Mesendoderm (in vitro differentiated cells): ENCODE data around the gene DHX40.

Source experiments
- DNase-seq: peaks from one replicate; pipeline ENCODE4 v3.0.0; 2013
- H2AK5ac ChIP-seq: 2 replicates; pipeline ENCODE4 v1.6.1; 2013; ENCODE audit warnings: low read length, inconsistent platforms
- H2BK120ac ChIP-seq: 2 replicates; pipeline ENCODE4 v1.6.1; 2013; ENCODE audit warnings: low read depth, mild to moderate bottlenecking, low read length, moderate library complexity, mixed read lengths
- H2BK15ac ChIP-seq: replicated peaks from 2 replicates; pipeline ENCODE4 v1.6.1; 2013; ENCODE audit warnings: low read depth, mild to moderate bottlenecking, moderate library complexity
- H2BK5ac ChIP-seq: 2 replicates; pipeline ENCODE4 v1.6.1; 2013; ENCODE audit warnings: low read length, inconsistent platforms
- H3K18ac ChIP-seq: 2 replicates; pipeline ENCODE4 v1.6.1; 2013; ENCODE audit warnings: mild to moderate bottlenecking, low read length, mixed read lengths
- H3K23ac ChIP-seq: one replicate; pipeline ENCODE4 v1.6.1; 2013; ENCODE audit warnings: low read length
- H3K27ac ChIP-seq: 2 replicates; pipeline ENCODE4 v1.5.1; 2013; ENCODE audit warnings: low read depth, mild to moderate bottlenecking, inconsistent platforms, low read length, moderate library complexity
- H3K27me3 ChIP-seq: 2 replicates; pipeline ENCODE4 v1.6.1; 2013; ENCODE audit warnings: low read length, control low read depth, mild to moderate bottlenecking, inconsistent platforms; ENCODE audit not compliant: insufficient read depth, poor library complexity
- H3K36me3 ChIP-seq: 2 replicates; pipeline ENCODE4 v1.6.1; 2013; ENCODE audit warnings: low read length, inconsistent platforms; ENCODE audit not compliant: control insufficient read depth, insufficient read depth
- H3K4ac ChIP-seq: one replicate; pipeline ENCODE4 v1.6.1; 2013; ENCODE audit warnings: low read depth, mild to moderate bottlenecking, low read length, moderate library complexity
- H3K4me1 ChIP-seq: 2 replicates; pipeline ENCODE4 v1.6.1; 2013; ENCODE audit warnings: low read depth, low read length, inconsistent platforms; ENCODE audit not compliant: control insufficient read depth
- H3K4me2 ChIP-seq: 2 replicates; pipeline ENCODE4 v1.6.1; 2013; ENCODE audit warnings: low read length
- H3K4me3 ChIP-seq: 2 replicates; pipeline ENCODE4 v1.5.1; 2013; ENCODE audit warnings: mild to moderate bottlenecking, low read length
- H3K56ac ChIP-seq: one replicate; pipeline ENCODE4 v1.6.1; 2013; ENCODE audit warnings: low read length
- H3K79me1 ChIP-seq: 2 replicates; pipeline ENCODE4 v1.6.1; 2013; ENCODE audit warnings: low read length, inconsistent platforms
- H3K79me2 ChIP-seq: 2 replicates; pipeline ENCODE4 v1.6.1; 2013; ENCODE audit warnings: mild to moderate bottlenecking, low read length; ENCODE audit not compliant: control insufficient read depth, insufficient read depth
- H3K9ac ChIP-seq: 2 replicates; pipeline ENCODE4 v1.6.1; 2013; ENCODE audit warnings: low read length, inconsistent platforms
- H4K5ac ChIP-seq: one replicate; pipeline ENCODE4 v1.6.1; 2013; ENCODE audit warnings: low read length
- H4K8ac ChIP-seq: one replicate; pipeline ENCODE4 v1.6.1; 2013; ENCODE audit warnings: low read depth, mild to moderate bottlenecking, control low read depth, low read length, moderate library complexity
- WGBS: extraction: QIAGEN DNeasy Blood & Tissue Kit; methylation state at CpG from one replicate; pipeline ENCODE4 v1.1.7; 2013; ENCODE audit warnings: low lambda C conversion rate, missing lambda C conversion rate; ENCODE audit not compliant: insufficient coverage; ENCODE audit errors: extremely low coverage; 5-methylcytosine and 5-hydroxymethylcytosine counted together

Gene DHX40

GRCh38 chr17:59607061-59607460 lies 41.7 kb downstream of the DHX40 start:
- H3K27me3 ChIP-seq, result no peaks in the 10 kb centered on the region
- H2BK120ac ChIP-seq, result no peak overlapping the region
- H3K79me1 ChIP-seq, result no peaks in the 10 kb centered on the region
- WGBS, result no CpG with 5 or more reads among the region's 3 CpGs
- no peak overlapping the region for H2BK5ac ChIP-seq
- no peak overlapping the region for H3K4me3 ChIP-seq
- H2AK5ac ChIP-seq, result no peak overlapping the region
- no peak overlapping the region for H4K5ac ChIP-seq
- H3K79me2 ChIP-seq, result no peaks in the 10 kb centered on the region
- no peak overlapping the region for H3K4me2 ChIP-seq
- no peak overlapping the region for H4K8ac ChIP-seq
- no peak overlapping the region for H3K4ac ChIP-seq
- no peak overlapping the region for H2BK15ac ChIP-seq
- H3K9ac ChIP-seq, result no peak overlapping the region
- no peak overlapping the region for H3K27ac ChIP-seq
- no peaks in the 10 kb centered on the region for H3K4me1 ChIP-seq
- no peak overlapping the region for H3K56ac ChIP-seq
- no peak overlapping the region for H3K18ac ChIP-seq
- no peak for DNase-seq
- H3K36me3 ChIP-seq, result peaks cover 5% of the 10 kb centered on the region
- H3K23ac ChIP-seq, result no peak overlapping the region

- no peak overlapping the region for H2BK5ac ChIP-seq
- H3K36me3 ChIP-seq, result peaks cover 3% of the 10 kb centered on the region
- no peak overlapping the region for H3K18ac ChIP-seq
- no peak overlapping the region for H4K5ac ChIP-seq
- H4K8ac ChIP-seq, result no peak overlapping the region
- no peak overlapping the region for H3K27ac ChIP-seq
- H2AK5ac ChIP-seq, result no peak overlapping the region
- no peak overlapping the region for H2BK120ac ChIP-seq
- WGBS, result no CpG with 5 or more reads among the region's 5 CpGs
- no peaks in the 10 kb centered on the region for H3K27me3 ChIP-seq
- H3K4me2 ChIP-seq, result no peak overlapping the region
- no peaks in the 10 kb centered on the region for H3K79me1 ChIP-seq
- no peak overlapping the region for H3K23ac ChIP-seq
- H3K4me3 ChIP-seq, result no peak overlapping the region
- H3K4me1 ChIP-seq, result no peaks in the 10 kb centered on the region
- H3K79me2 ChIP-seq, result no peaks in the 10 kb centered on the region
- peak; percentile 64 for DNase-seq
- no peak overlapping the region for H2BK15ac ChIP-seq
- H3K9ac ChIP-seq, result no peak overlapping the region
- no peak overlapping the region for H3K4ac ChIP-seq
- no peak overlapping the region for H3K56ac ChIP-seq
Measured at GRCh38 chr17:59607817-59608403, 42.5 kb downstream of the DHX40 start.

- Histone ChIP-seq H3K56ac (no peak overlapping the region), H3K4me2 (no peak overlapping the region), H3K4me1 (no peaks in the 10 kb centered on the region), H3K4me3 (no peak overlapping the region), H3K79me2 (no peaks in the 10 kb centered on the region), H3K27ac (no peak overlapping the region), H2BK15ac (no peak overlapping the region), H2BK5ac (no peak overlapping the region), H2BK120ac (no peak overlapping the region), H4K8ac (no peak overlapping the region), H3K9ac (no peak overlapping the region), H3K23ac (no peak overlapping the region), H3K79me1 (no peaks in the 10 kb centered on the region), H3K27me3 (no peaks in the 10 kb centered on the region), H3K36me3 (peaks cover 3% of the 10 kb centered on the region), H3K18ac (no peak overlapping the region), H4K5ac (no peak overlapping the region), H2AK5ac (no peak overlapping the region), H3K4ac (no peak overlapping the region)
- DNase-seq, result no peak
Measured at GRCh38 chr17:59611503-59611902, 46.1 kb downstream of the DHX40 start.

- Histone ChIP-seq H2BK120ac (no peak overlapping the region), H3K79me1 (no peaks in the 10 kb centered on the region), H4K8ac (peak overlapping the region; percentile 56), H3K79me2 (peaks cover 15% of the 10 kb centered on the region), H3K23ac (no peak overlapping the region), H2BK5ac (no peak overlapping the region), H3K4ac (no peak overlapping the region), H3K18ac (peak overlapping the region; percentile 28), H3K56ac (no peak overlapping the region), H3K4me1 (no peaks in the 10 kb centered on the region), H3K4me3 (no peak overlapping the region), H3K36me3 (no peaks in the 10 kb centered on the region), H4K5ac (no peak overlapping the region), H2BK15ac (no peak overlapping the region), H3K27me3 (no peaks in the 10 kb centered on the region), H2AK5ac (no peak overlapping the region), H3K4me2 (no peak overlapping the region), H3K9ac (no peak overlapping the region), H3K27ac (peak overlapping the region; percentile 73)
- DNase-seq, result peak; percentile 39
- WGBS, result no CpG with 5 or more reads among the region's 7 CpGs
Measured at GRCh38 chr17:59616253-59616920, 51.0 kb downstream of the DHX40 start.

GRCh38 chr17:59617156-59617732 lies 51.8 kb downstream of the DHX40 start:
- no peak overlapping the region for H3K56ac ChIP-seq
- H3K27ac ChIP-seq, result no peak overlapping the region
- no peaks in the 10 kb centered on the region for H3K36me3 ChIP-seq
- no peak overlapping the region for H2BK5ac ChIP-seq
- H2AK5ac ChIP-seq, result no peak overlapping the region
- peaks cover 22% of the 10 kb centered on the region for H3K79me2 ChIP-seq
- H3K4me2 ChIP-seq, result no peak overlapping the region
- no peak overlapping the region for H3K23ac ChIP-seq
- DNase-seq, result peak; percentile 49
- no peaks in the 10 kb centered on the region for H3K4me1 ChIP-seq
- no peaks in the 10 kb centered on the region for H3K79me1 ChIP-seq
- no peak overlapping the region for H4K8ac ChIP-seq
- H3K18ac ChIP-seq, result no peak overlapping the region
- no peak overlapping the region for H4K5ac ChIP-seq
- H2BK15ac ChIP-seq, result peak overlapping the region; percentile 64
- no peak overlapping the region for H3K9ac ChIP-seq
- H2BK120ac ChIP-seq, result no peak overlapping the region
- H3K4ac ChIP-seq, result no peak overlapping the region
- H3K27me3 ChIP-seq, result no peaks in the 10 kb centered on the region
- no CpG with 5 or more reads among the region's 1 CpG for WGBS
- H3K4me3 ChIP-seq, result no peak overlapping the region

GRCh38 chr17:59619035-59619297 lies 53.6 kb downstream of the DHX40 start:
- Histone ChIP-seq H4K8ac (no peak overlapping the region), H3K79me1 (no peaks in the 10 kb centered on the region), H3K27ac (peak overlapping the region; percentile 98), H3K23ac (peak overlapping the region; percentile 15), H3K79me2 (peaks cover 39% of the 10 kb centered on the region), H2BK15ac (no peak overlapping the region), H3K4me2 (peak overlapping the region; percentile 72), H3K36me3 (no peaks in the 10 kb centered on the region), H2BK5ac (peak overlapping the region; percentile 95), H3K27me3 (no peaks in the 10 kb centered on the region), H4K5ac (no peak overlapping the region), H3K4ac (peak overlapping the region; percentile 87), H2BK120ac (no peak overlapping the region), H3K4me3 (peak overlapping the region; percentile 83), H3K9ac (peak overlapping the region; percentile 99), H3K4me1 (no peaks in the 10 kb centered on the region), H3K56ac (peak overlapping the region; percentile 100), H3K18ac (peak overlapping the region; percentile 100), H2AK5ac (no peak overlapping the region)
- DNase-seq, result no peak
- no CpG with 5 or more reads among the region's 11 CpGs for WGBS
